ENCODE measurements around the gene RASEF. TPM values are rescaled to one million over a fixed set of nuclear protein-coding genes. Genes with fewer than 3 reads are reported as not detected.

The RASEF gene
- total RNA-seq, 1 experiment from 2014 or later, result 0.09 TPM

DNA sequence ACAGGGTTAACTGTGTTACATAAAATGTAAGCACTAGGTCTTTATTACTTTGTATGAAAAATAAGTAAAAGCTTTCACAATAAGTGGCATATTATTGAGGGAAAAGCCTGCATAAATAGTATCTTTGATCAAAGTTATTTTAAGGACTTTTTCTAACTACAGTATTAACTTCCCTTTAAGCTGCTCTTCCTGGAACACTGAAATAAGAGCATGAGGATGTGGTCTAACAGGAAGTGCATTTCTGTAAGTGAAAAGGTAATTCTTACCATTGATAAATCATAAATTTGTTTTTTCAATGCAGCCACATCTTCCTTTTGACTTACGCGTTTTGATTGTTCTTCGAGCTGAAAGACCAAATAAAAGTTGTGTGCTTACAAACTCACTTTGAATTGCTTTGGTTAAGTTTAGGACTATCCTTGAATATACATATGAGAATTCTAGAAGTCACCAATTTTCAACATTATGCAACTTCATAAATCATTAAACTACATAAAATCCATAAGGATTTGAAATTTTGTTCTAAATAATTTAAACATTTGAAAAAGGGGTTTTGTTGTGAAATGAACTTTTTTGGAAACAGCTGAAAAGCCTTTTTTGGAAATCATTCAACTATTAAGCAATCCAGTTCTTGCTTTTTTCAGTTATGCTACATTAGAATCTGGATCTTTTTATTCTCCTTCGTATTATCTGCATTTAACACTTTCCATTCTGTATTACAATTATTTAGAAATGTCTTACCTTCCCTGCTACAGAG lies 50.6 kb downstream of the RASEF start:
- no peak for DNase-seq (ENCODE audit: low spot score)
- POLR2A ChIA-PET (ENCODE audit: low non-redundant PET), result no interaction called here

DNA sequence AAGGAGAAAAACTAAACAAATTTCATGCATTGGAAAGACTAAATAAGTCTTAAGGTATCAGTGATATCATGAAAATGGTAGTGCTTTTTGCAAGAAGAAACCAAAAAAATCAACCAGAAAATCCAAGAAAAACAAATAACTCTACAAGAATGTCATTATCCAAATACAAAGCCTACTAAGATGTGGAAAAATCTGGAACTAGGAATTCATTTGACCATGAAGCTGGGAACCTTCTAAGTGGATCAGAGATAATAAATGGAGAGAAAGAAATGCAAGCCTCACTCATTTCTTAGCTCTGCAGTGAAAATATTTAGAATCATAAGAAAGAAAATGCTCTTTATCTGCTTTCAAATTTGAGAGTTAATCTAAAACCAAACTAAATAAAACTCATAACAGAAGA lies 51.3 kb downstream of the RASEF start:
- POLR2A ChIA-PET (ENCODE audit: low non-redundant PET), result no interaction called here
- no peak for DNase-seq (ENCODE audit: low spot score)
- Histone ChIP-seq H3K4me1 (ENCODE audit: insufficient read depth, low read length, poor library complexity, severe bottlenecking) (no peaks in the 10 kb centered on the region), H3K27ac (ENCODE audit: low read depth, low read length, poor library complexity, severe bottlenecking) (no peak overlapping the region), H3K9me3 (ENCODE audit: low read depth, low read length, poor library complexity, severe bottlenecking) (no peaks in the 10 kb centered on the region), H3K27me3 (replicated peaks; ENCODE audit: insufficient read depth, low read depth, low read length, poor library complexity) (peaks cover 5% of the 10 kb centered on the region), H3K4me3 (ENCODE audit: low read depth, low read length, poor library complexity, severe bottlenecking) (no peak overlapping the region), H3K36me3 (ENCODE audit: insufficient read depth, low read length, poor library complexity, severe bottlenecking) (no peaks in the 10 kb centered on the region)
- no TSS peak for BruUV-seq (replicated peaks)
- intact Hi-C loops (cut with micrococcal nuclease; ENCODE audit: unreplicated experiment), result no loop called here
- CTCF ChIA-PET, result no interaction called here
- TF ChIP-seq, protein P1, sequence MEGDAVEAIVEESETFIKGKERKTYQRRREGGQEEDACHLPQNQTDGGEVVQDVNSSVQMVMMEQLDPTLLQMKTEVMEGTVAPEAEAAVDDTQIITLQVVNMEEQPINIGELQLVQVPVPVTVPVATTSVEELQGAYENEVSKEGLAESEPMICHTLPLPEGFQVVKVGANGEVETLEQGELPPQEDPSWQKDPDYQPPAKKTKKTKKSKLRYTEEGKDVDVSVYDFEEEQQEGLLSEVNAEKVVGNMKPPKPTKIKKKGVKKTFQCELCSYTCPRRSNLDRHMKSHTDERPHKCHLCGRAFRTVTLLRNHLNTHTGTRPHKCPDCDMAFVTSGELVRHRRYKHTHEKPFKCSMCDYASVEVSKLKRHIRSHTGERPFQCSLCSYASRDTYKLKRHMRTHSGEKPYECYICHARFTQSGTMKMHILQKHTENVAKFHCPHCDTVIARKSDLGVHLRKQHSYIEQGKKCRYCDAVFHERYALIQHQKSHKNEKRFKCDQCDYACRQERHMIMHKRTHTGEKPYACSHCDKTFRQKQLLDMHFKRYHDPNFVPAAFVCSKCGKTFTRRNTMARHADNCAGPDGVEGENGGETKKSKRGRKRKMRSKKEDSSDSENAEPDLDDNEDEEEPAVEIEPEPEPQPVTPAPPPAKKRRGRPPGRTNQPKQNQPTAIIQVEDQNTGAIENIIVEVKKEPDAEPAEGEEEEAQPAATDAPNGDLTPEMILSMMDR (conservative IDR thresholded peaks at IDR 0.05; ENCODE audit: low read depth, low read length), result no peak
- no peak for TF ChIP-seq EZH2 (IDR thresholded peaks at IDR 0.05; ENCODE audit: borderline replicate concordance, low read depth, low read length, poor library complexity, severe bottlenecking)

More for the DNA sequence above, 50.6 kb downstream of the RASEF start:
- TF ChIP-seq, protein P1 (conservative IDR thresholded peaks at IDR 0.05; ENCODE audit: low read depth, low read length), result no peak
- no peak for TF ChIP-seq EZH2 (IDR thresholded peaks at IDR 0.05; ENCODE audit: borderline replicate concordance, low read depth, low read length, poor library complexity, severe bottlenecking)
- CTCF ChIA-PET, result no interaction called here
- H3K36me3 ChIP-seq (ENCODE audit: insufficient read depth, low read length, poor library complexity, severe bottlenecking), result no peaks in the 10 kb centered on the region
- no peak overlapping the region for H3K4me3 ChIP-seq (ENCODE audit: low read depth, low read length, poor library complexity, severe bottlenecking)
- no peaks in the 10 kb centered on the region for H3K9me3 ChIP-seq (ENCODE audit: low read depth, low read length, poor library complexity, severe bottlenecking)
- peaks cover 5% of the 10 kb centered on the region for H3K27me3 ChIP-seq (replicated peaks; ENCODE audit: insufficient read depth, low read depth, low read length, poor library complexity)
- H3K27ac ChIP-seq (ENCODE audit: low read depth, low read length, poor library complexity, severe bottlenecking), result no peak overlapping the region
- BruUV-seq (replicated peaks), result no TSS peak
- no peaks in the 10 kb centered on the region for H3K4me1 ChIP-seq (ENCODE audit: insufficient read depth, low read length, poor library complexity, severe bottlenecking)
- intact Hi-C loops (cut with micrococcal nuclease; ENCODE audit: unreplicated experiment), result no loop called here

DNA sequence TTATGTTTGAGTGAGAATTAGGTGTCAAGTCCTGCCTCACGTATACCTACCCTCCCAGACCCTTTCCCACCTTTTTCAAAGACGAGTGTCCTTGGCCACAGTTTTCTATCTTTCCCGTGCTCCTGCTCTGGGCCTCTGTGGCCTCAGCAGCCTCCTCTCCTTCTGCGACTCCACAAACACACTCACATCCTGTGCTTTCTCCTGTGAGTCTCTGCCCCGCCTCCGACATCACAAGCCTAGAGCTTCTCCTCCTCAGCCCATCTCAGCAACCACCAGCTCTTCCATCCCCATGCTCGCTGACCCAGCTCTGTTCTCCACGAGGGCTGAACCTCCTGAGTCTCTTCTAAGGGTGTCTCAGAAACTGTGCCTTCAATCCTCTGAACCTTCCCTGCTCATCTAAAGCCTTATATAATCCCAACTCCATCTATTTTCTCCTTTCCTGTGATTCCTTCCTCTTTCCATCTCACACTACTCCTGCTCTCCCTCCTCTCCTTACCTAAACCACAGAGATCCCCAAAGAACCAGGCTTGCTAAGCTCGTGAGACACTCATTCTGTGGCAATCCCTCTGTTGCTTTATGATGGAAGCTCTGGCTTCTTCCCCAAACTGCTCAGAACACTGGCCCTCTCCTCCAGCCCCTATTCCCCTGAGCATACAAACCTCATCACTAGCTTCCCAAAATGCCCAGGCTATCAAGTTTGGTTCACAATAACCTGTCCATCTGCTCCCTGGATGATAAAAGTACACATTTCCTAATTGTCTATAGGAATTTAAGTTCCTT lies 55.2 kb downstream of the RASEF start:
- TF ChIP-seq EZH2 (IDR thresholded peaks at IDR 0.05; ENCODE audit: borderline replicate concordance, low read depth, low read length, poor library complexity, severe bottlenecking), result no peak
- TF ChIP-seq, protein P1 (conservative IDR thresholded peaks at IDR 0.05; ENCODE audit: low read depth, low read length), result no peak
- Histone ChIP-seq H3K9me3 (ENCODE audit: low read depth, low read length, poor library complexity, severe bottlenecking) (no peaks in the 10 kb centered on the region), H3K4me3 (ENCODE audit: low read depth, low read length, poor library complexity, severe bottlenecking) (no peak overlapping the region), H3K36me3 (ENCODE audit: insufficient read depth, low read length, poor library complexity, severe bottlenecking) (no peaks in the 10 kb centered on the region), H3K27me3 (replicated peaks; ENCODE audit: insufficient read depth, low read depth, low read length, poor library complexity) (no peaks in the 10 kb centered on the region), H3K4me1 (ENCODE audit: insufficient read depth, low read length, poor library complexity, severe bottlenecking) (no peaks in the 10 kb centered on the region), H3K27ac (ENCODE audit: low read depth, low read length, poor library complexity, severe bottlenecking) (no peak overlapping the region)
- no peak for DNase-seq (ENCODE audit: low spot score)
- CTCF ChIA-PET, result no interaction called here
- POLR2A ChIA-PET (ENCODE audit: low non-redundant PET), result interaction anchor here (0.7 kb wide), 1 partner anchor 1891 kb away, joined by 3 read pairs; no protein-coding TSS in a partner anchor
- intact Hi-C loops (cut with micrococcal nuclease; ENCODE audit: unreplicated experiment), result no loop called here
- no TSS peak for BruUV-seq (replicated peaks)

Data from A673 (cell line).